GM11168 (cell line): ENCODE measurements around the gene CDC42SE1.
"Not testable (repeated sequence)": the region's sequence is repeated elsewhere in the genome, so short reads cannot be mapped to it uniquely, and the experiment has no call there.

ENCODE experiments used
- in situ Hi-C: fragments of 300-500 bp; cut with MboI; formaldehyde crosslinking; loops from one replicate; pipeline ENCODE4 v1.12.0; 2022; ENCODE audit warnings: low sequenced_read_pairs; ENCODE audit not compliant: unreplicated experiment

Gene CDC42SE1, protein sequence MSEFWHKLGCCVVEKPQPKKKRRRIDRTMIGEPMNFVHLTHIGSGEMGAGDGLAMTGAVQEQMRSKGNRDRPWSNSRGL

DNA sequence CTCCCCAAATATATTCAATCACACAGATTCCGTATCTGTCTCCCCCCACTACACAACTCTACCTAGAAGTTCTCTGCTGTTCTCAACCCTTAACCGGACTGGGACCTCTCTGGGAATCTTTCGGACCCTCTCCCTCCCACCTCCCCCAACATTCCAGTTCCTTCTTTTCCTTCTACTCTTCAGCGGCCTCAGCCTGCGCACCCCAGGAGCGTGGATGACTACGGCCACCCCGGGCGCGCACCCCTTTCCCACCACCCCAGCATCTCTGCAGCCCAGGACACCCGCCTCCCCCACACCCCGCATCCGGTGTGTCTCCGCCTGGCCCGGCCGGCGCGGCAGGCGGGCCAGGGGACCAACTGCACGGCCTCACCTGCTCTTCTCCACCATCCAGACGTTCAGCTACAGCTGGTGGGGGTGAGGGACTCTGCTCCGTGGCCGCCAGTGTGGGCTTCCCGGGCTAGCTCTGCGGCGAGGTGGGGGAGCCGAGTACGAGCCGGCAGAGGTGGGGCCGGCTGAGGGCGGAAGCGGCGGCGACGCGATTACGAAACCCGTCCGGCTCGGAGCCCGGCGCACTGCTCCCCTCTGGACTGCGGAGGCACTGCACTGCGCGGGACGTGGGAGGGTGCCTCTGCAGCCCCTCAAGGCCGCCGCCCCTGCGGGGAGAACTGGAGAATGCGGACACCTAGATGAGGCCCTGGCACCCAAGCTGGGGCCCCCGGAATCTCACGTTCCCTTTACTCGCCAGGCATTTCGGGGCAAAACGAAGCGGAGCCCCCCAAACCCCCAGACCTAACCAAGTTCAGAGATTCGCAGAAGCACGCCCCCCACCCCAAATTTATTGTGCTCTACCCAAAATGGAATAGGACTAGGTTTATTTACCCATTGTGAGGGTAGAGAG is at the start of gene CDC42SE1:
Gene CDC42SE1 (minus strand): TSS at position 514 of the 898 bp plus-strand sequence. CDS start 3,892 bp downstream, outside the sequence.
- in situ Hi-C loops = no loop called here

DNA sequence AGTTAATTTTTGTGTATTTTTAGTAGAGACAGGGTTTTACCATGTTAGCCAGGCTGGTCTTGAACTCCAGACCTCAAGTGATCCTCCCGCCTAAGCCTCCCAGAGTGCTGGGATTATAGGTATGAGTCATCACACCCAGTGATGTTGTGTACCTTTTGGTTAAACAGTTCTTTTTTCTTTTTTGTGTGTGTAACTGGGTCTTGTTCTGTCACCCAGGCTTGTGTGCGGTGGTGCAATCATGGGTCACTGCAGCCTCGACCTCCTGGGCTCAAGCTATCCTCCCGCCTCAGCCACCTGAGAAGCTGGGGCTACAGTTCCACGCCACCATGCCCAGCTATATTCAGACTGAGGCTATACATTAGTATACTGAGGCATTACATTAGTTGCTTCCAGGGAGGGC is 48.9 kb upstream of the CDC42SE1 start:
- in situ Hi-C loops = no loop called here

DNA sequence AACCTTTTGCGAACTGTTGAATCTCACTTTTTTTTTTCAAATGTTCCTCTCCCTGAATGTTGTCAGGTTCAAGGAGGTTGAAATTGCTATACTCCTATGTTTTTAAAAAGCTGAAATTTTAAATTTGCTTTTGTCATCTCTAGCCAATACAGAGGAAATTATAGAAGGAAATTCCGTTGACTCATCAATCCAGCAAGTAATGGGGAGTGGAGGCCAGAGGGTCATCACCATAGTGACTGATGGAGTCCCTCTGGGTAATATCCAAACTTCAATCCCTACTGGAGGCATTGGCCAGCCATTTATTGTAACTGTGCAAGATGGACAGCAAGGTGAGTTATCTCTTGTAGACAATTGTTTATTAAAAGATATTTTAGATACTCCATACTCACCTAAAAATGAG is 47.5 kb upstream of the CDC42SE1 start:
- in situ Hi-C loops = no loop called here

DNA sequence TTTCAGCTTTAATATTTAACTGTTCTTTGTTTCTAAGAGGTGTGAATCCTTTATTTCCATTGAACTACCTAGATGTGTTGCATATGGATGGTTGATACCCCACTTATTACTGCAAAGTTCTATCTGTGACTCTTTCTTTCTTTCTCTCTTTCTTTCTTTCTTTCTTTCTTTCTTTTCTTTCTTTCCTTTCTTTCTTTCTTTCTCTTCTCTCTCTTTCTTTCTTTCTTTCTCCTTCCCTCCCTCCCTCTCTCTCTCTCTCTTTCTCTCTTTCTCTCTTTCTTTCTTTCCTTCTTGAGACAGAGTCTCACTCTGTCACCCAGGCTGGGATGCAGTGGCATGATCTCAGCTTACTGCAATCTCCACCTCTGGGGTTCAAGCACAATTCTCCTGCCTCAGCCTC is 45.2 kb upstream of the CDC42SE1 start:
- in situ Hi-C loops = loop anchor here (5.0 kb wide), 1 partner anchor 53 kb away; the partner anchor contains the start of gene TNFAIP8L2

DNA sequence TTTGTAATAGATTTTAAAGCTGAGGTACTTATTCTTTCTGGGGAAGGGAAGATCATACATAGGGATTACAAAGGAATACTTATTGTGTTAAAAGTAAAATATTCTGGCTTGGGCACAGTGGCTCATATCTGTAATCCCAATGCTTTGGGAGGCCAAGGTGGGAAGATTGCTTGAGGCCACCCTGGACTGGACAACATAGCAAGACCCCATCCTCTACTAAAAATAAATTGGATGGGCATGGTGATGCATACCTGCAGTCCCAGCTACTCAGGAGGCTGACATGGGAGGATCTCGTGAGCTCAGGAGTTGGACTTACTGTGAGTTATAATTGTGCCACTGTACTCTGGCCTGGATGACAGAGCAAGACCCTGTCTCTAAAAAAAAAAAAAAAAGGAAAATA is 38.7 kb upstream of the CDC42SE1 start:
- in situ Hi-C loops = no loop called here

DNA sequence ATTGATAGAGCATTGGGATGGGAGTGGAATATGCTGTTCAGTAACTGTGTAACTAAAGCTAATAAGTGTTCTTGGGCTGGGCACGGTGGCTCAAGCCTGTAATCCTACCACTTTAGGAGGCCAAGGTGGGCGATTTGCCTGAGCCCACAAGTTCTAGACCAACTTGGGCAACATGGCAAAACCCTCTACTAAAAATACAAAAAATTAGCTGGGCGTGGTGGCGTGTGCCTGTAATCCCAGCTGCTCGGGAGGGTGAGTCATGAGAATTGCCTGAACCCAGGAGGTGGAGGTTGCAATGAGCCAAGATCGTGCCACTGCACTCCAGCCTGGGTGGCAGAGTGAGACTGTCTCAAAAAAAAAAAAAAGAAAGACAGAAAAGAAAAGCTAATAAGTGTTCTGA is 38.0 kb upstream of the CDC42SE1 start:
- in situ Hi-C loops = not testable (repeated sequence)

DNA sequence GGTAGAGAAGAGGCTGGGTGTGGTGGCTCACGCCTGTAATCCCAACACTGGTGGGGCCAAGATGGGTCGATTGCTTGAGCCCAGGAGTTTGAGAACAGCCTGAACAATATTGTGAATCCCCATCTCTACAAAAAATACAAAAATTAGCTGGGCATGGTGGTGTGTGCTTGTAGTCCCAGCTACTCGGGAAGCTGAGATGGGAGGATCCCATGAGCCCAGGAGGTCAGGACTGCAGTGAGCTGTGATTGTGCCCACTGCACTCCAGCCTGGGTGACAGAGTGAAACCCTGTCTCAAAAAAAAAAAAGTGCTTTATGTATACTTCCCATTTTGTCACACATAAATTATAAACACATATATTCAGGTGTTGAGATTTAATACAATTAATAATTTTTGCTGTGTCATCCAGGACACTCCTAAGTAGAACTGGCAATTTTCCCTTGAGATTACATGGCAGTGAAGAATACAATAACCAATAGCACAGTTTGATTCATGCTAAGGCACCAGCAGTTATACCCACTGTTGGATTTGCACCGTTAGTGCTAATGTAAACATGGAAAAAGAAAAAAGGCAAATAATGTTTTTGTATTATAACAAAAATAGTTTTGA is 26.6 kb upstream of the CDC42SE1 start:
- in situ Hi-C loops = no loop called here

DNA sequence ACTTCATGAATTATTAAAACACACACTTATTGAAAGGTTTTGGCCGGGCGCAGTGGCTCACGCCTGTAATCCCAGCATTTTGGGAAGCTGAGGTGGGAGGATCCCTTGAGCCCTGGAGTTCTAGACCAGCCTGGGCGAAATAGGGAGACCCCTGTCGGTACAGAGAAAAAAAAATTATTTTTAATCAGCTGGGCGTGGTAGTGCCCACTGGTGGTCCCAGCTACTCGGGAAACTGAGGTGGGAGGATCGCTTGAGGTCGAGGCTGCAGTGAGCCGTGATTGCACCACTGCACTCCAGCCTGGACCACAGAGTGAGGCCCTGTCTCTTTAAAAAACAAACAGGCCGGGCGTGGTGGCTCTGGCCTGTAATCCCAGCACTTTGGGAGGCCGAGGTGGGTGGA is 12.8 kb upstream of the CDC42SE1 start:
- in situ Hi-C loops = no loop called here

DNA sequence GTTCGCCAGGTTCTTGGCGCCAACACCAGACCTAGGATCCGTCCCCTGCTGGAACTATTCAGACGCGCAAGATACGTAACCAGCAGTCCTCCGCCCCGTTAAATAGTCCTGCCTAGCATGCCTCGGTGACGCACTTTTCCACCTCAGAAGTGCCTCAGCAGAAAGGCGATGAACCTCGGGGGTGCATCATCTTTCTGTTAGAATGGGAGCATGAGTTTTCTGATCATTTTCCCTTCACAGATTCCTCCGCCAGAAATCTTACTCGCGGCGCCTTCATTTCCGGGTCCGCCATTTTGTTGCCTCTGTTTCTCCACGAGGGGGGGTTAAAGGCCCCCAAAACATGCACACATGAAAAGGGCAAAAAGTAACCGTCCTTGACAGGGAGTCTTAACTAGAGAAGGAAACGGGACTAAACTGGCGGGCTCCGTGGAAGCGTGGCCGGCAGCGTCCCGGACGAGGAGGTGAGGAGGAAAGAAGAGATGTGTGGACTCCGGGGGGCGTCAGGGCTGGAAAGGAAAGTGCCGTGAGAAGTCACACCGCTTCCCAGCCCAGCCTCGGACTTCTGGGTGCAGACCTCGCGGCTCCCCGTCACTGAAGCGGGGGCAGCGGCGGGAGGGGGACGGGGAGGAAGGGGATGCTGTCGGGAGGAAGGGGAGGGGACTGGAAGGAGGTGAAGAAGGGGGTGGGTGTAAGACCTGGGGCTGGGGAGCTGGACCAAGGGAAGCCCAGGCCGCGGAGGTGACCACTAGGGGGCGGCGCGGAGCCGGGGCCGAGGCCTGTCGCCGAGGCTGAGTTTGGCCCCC is 11.3 kb upstream of the CDC42SE1 start, which contains the start of gene GABPB2:
Gene GABPB2 (plus strand): TSS at position 288 of the 803 bp plus-strand sequence. CDS start 17,429 bp downstream, outside the sequence.
- in situ Hi-C loops = no loop called here

DNA sequence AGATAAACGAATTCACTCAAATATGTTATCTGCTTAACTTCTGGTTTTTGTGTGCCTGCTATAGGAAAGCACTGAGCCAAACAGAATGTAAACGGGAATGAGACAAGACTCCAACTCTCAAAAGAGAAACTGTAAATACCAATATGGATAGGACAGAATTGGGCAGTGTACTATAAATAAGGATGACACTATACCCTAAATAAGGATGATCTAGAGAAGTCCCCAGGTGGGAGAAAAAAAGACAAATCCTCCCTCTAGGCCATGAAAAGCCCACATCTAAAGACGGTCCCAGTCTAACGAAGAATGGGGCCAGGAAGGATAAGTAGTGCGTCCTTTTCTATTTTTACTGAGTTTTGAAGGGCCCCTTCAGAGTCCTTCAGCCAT is 9.7 kb upstream of the CDC42SE1 start:
- in situ Hi-C loops = no loop called here

DNA sequence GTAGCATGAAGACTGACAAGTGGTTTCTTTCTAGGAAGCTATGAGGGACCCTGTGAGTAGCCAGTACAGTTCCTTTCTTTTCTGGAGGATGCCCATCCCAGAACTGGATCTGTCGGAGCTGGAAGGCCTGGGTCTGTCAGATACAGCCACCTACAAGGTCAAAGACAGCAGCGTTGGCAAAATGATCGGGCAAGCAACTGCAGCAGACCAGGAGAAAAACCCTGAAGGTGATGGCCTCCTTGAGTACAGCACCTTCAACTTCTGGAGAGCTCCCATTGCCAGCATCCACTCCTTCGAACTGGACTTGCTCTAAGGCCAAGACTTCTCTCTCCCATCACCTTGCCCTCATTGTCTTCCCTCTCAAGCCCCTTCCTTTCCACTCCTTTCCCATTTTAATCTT is 7.8 kb upstream of the CDC42SE1 start:
- in situ Hi-C loops = no loop called here

DNA sequence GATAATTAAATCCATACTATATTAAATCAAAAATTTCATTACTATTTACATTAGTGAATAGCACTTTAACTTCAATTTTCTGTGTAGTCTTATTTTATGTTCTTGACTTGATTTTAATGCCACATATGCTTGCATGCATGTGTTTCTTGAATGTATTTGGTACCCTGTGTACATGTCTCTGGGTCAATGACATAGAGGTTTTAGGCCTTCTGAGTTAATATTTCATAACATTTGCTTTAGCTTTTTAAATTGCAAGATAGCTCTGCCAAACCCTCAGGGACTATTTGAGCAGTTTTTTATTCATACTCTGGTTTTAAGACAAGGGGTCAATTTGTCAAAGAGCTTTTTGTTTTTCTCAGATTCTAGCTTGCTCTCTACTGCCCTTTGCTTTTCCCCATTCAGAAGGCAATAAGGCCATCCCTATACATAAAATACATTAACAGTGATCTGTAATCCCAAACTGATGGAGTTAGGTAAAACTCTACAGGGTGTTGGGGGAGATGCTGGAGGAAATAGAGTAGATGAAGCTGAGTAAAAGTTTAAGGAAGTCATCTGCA is 5.7 kb upstream of the CDC42SE1 start:
- in situ Hi-C loops = no loop called here

DNA sequence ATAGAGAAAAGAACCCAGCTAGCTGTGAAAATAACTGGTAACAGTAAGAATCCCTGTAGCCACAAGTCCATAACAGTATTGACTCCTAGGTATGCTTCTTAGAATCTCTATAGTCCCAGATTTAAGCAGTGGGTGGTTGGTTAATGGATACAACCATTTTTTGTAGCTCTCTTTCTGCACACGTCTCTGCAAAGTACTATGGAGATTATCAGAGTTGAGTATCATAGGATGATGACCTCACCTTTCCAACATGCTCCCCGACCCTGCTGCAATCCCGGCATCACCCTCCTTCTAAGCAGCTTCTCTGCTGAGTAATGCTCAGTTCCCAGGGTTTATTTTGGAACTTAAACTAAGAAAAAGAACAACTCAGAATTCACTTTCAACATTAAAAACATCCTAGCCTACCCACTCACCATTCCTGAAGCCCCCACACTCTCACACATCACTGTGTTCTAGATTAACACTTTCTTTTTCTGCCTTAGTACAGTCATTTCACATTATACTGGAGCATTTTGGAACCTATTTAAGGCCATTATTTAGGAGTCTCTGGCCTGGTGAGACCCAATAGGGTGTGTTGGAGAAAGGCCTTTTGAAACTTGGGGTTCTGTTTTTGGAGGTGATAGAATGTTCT is 3.4 kb upstream of the CDC42SE1 start:
- in situ Hi-C loops = no loop called here

DNA sequence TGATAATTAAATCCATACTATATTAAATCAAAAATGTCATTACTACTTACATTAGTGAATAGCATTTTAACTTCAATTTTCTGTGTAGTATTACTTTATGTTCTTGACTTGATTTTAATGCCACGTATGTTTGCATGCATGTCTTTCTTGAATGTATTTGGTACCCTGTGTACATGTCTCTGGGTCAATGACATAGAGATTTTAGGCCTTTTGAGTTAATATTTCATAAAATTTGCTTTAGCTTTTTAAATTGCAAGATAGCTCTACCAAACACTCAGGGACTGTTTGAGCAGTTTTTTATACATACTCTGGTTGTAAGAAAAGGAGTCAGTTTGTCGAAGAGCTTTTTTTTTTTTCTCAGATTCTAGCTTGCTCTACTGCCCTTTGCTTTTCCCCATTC is 2.3 kb upstream of the CDC42SE1 start:
- in situ Hi-C loops = no loop called here

DNA sequence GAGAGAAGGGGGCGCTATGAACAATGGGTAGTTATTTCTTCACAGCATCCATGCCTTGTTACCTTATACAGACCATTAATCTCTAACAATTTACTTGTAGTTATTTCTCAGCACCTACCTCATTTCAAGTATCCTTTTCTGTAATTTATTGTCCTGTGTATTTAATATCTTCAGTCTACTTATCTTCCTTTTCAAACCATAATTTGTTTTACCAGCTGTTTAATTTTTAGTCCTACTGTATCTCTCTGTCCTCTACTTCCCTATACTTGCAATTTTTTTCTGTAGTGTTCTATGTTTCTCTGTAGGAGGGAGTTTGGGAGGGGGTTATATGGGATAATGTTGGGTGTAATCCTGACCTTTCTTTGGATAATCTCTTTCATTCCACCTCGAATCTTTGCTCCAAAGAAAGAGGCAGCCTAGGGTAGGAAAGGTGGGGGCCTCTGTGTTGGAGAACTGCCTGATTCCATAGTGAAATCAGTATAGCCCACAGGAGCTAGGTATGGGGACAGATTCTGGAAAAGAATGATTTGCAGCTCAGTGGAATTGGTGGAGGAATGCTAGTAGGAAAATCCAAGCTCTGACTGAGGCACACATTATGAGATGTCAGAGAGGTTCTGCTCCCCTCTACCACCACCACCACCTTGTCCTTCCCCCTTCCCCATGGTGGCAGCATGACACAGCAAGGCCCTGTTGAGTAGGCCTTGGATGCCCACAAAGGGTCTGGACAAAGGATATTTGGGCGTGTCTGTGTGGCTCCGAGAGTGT is 1.4 kb upstream of the CDC42SE1 start:
- in situ Hi-C loops = no loop called here

DNA sequence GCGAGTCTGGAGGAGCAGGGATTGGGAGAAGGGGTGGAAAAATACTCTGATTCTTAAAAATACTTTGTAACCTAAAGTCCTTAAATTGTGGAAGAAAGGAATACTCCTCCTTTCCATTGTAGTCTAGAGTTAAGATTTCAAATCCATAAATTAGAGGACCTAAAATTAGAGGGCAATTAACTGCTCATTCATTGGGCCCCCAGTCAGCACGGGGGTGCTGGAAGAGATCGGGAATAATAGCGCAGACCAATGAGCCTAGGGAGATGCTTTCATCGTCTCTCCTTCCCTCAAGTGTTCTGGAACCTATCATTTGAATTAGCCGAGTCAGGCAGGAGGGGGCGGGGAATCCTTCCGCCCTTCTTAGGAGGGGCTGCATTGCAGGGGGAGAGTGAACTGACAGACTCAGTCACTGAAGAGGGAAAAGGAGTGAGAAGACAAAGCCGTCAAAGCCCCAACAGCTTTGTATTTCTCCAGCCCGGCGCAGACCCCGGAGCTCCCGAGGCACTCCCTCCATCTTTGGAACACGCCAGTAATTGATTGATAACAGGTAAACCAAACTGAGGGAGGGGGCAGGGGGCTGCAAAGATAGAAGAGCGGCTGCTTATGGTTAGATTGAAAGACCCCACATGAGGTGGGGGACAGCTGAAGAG is 710 bp upstream of the CDC42SE1 start, which contains the start of gene MLLT11:
Gene MLLT11 (plus strand): TSS at position 391 of the 650 bp plus-strand sequence. CDS start 6,828 bp downstream, outside the sequence.
- in situ Hi-C loops = no loop called here

DNA sequence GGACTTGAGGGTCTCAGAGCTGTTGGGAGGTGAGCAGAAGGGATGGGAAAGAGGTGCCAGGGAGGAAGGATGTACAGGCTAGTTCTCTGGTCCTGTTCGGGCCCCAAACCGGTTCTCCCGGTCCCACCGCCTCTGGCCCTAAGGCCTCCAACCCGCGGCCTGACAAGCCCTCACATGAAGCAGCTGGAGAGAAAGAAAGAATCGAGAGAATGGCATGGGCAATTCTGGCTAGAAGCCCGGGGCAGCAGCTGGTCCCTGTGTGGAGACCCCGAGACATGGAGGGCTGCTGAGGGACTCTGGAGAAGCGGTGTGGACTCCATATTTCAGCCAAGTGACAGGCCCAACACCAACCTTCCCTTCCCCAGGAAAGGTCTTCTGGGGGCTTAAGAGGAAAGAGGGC is 730 bp downstream of the CDC42SE1 start:
- in situ Hi-C loops = no loop called here

DNA sequence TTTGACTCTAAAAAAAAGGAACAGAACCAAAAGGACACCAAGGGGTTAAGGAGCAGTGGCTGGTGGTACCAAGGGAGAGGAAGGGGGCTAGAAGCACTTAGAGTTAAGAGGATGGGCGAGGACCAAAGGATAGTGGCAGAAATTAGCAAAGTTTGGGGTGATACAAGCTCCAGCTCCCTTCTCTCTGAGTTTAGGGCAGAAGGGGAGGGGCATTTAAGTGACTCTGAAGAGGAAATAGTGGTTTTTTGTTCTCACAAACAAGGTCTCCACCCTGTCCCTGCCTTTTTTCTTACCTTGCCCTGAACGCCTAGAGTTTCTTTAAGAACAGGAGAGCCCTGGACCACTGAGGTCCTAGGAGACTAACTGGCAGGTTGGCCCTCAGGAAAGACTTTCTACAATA is 3.3 kb downstream of the CDC42SE1 start:
- in situ Hi-C loops = no loop called here
